HG03558 (cell line): ENCODE measurements around the gene ZSCAN31.

Experiments used
- ATAC-seq: cut with Tn5 transposase; IDR thresholded peaks from one replicate; pipeline ENCODE4 v1.9.1; 2021; ENCODE audit warnings: moderate number of reproducible peaks; ENCODE audit not compliant: unreplicated experiment; ENCODE audit errors: extremely low read depth

The ZSCAN31 gene

GRCh38 chr6:28353981-28354676 is 18.2 kb upstream of the ZSCAN31 start:
- ATAC-seq: no peak

GRCh38 chr6:28353356-28353755 is 17.4 kb upstream of the ZSCAN31 start:
- no peak for ATAC-seq

- no peak for ATAC-seq
These were observed 15.6 kb upstream of the ZSCAN31 start for GRCh38 chr6:28351493-28351925.

DNA sequence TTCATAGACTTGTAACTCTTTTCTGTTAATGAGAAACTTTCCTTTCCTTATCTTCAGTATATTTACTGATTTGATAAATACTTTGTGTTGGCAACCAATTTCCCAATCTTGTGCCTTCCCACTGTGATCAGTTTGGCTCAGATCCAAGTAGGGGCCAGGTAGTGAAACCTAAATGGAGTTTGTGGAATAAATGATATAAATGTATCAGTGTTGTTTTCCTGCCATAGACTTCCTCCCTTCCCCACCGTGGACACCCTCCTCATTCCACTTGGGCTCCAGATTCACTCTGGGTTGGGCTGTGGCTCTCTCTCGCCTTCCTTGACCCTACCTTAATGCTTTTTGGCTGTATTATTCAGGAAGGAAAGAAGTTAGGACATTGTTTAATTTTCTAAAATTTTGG is 15.1 kb upstream of the ZSCAN31 start:
- ATAC-seq: no peak

GRCh38 chr6:28349892-28350737 is 14.2 kb upstream of the ZSCAN31 start, which contains the start of gene ZKSCAN3:
Gene ZKSCAN3 (plus strand): TSS chr6:28349947. CDS start chr6:28359587, 9,640 bp downstream.
- ATAC-seq: peak; percentile 64

DNA sequence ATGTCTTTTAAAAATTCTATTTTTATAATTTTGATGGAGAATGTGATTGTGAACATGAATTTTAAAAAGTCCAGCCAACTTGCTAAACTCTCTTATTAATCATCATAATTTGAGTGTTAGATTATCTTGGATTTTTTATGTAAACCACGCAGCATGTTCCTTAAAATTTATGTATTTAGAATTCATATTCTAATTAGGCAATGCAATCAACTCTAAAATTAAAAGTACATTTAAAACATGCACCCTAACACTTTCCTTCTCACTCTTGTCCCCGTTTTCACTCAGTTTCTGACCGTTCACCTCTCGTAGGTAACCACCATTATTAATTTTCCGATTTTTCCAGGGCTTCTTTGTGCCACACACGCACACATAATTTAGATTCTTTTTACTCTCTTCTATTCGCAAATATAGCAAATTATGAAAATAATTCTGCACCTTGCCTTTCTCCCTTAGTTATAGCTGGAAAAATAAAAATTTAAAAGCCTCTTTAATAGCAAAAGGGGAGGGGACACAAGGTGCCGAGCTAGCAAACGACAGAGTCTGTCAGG is 13.5 kb upstream of the ZSCAN31 start:
- ATAC-seq: no peak

DNA sequence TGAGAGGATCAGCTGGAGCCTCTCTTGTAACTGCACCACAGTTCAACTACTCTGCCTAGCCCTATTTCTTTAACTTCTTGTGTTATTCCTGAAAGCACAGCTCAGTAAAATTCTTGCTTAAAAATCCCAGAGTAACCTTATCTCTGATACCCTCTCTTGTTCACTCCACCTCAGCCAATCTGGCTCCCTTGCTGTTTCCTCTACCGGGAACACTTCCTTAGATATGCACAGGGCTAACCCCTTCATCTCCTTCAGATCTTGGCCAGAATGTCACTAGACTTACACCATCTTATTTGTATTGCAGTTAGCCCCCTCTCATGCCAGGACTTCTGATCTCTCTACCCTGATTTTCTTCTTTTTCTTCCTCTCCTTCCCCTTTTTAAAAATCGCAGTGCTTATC is 11.2 kb upstream of the ZSCAN31 start:
- no peak for ATAC-seq

- ATAC-seq: no peak
These were observed 9.3 kb upstream of the ZSCAN31 start for GRCh38 chr6:28345201-28345600.

- ATAC-seq: no peak
These were observed 8.1 kb upstream of the ZSCAN31 start for GRCh38 chr6:28343898-28344677.

GRCh38 chr6:28340310-28341095 is 4.6 kb upstream of the ZSCAN31 start:
- no peak for ATAC-seq

DNA sequence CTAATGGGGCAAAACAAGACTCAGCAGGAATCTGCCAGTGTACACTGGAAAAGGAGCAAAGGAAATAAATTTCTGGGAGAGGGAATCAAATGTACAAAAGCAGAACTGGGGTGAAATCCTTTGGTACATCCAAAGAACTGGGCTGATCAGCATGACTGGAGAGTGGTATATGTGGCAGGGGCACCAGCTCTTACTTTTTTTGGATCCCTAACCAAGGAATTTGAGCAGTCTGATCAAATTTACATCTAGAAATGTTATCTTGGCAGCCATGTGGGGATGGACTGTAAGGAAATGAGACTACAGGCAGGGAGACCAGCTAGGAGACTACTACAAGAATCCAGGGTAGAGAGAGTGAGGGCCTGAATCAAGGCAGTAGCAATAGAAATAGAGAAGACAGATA is 1.2 kb upstream of the ZSCAN31 start:
- ATAC-seq: no peak

GRCh38 chr6:28336284-28337120 is 554 bp upstream of the ZSCAN31 start:
- no peak for ATAC-seq

- no peak for ATAC-seq
These were observed 846 bp downstream of the ZSCAN31 start for GRCh38 chr6:28335040-28335563.

- no peak for ATAC-seq
These were observed 1.5 kb downstream of the ZSCAN31 start for GRCh38 chr6:28334286-28335039.

DNA sequence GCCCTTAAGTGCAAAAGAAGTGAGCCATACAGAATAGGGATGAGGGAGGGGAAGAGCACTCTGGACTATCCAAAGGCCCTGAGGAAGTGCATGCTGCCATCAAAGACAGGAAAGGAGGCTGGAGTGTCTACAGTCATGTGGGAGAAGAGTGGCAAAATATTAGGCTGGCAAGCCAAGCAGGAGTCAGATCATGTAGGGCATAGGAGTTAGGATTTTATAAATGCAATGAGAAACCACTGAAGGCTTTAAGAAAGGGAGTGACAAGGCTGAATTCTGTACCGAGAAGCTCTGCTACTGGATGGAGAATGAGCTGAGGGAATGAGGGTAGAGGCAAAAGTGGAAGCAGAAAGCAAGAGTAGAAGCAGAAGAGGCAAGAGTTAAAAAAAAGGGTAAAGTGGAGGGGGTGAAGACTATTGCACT is 2.3 kb downstream of the ZSCAN31 start:
- no peak for ATAC-seq

GRCh38 chr6:28333047-28333446 is 2.9 kb downstream of the ZSCAN31 start:
- ATAC-seq: no peak

- ATAC-seq: no peak
These were observed 5.9 kb downstream of the ZSCAN31 start for GRCh38 chr6:28330041-28330440.
